ENCODE data around the gene LITAF.

The LITAF gene

DNA sequence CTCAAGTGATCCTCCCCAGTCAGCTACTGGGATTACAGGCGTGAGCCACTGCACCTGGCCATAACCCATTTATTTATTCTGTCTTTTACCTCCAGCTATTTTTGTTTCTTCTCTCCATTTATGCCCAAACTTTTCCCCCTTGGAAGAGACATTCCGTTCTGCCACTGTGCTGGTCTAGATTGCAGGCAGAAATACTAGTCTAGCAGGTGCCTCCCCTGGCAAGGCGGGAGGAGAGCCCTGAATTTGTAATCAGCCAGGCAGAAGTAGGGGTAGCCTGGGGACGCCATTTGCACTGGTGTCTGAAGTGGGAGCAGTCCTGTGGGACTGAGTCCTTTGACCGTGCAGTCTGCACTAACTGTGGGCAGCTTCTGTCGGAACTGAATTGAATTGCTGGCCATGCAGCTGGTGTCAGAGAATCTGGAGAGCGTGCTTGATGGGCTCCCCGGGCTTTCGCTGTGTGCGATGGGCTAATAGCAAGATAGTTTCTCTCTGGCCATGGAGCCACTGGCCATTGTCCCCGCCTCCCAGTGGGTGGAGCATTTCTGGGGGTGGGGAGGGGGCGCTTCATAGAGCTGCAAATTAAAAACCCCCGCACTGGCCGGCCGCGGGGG lies 31.5 kb upstream of the LITAF start:
- H3K4me1 ChIP-seq (ENCODE audit: insufficient read depth, low read length, poor library complexity, severe bottlenecking) = peaks cover 18% of the 10 kb centered on the region
- H4K20me1 ChIP-seq (ENCODE audit: insufficient read depth, low read length, poor library complexity, severe bottlenecking) = no peaks in the 10 kb centered on the region
- no peaks in the 10 kb centered on the region; the same call in 1 of the 2 replicates for H3F3A ChIP-seq (ENCODE audit: low read depth)
- no peaks in the 10 kb centered on the region for H3K9me3 ChIP-seq (ENCODE audit: insufficient read depth, low read depth, low read length)
- H3K79me2 ChIP-seq (ENCODE audit: insufficient read depth, low read length) = no peaks in the 10 kb centered on the region
- no peak overlapping the region for H3K9ac ChIP-seq (ENCODE audit: low read depth, low read length, poor library complexity, severe bottlenecking)
- H3K27me3 ChIP-seq (ENCODE audit: insufficient read depth, low read length, poor library complexity, severe bottlenecking) = no peaks in the 10 kb centered on the region
- no peaks in the 10 kb centered on the region for H3K9me2 ChIP-seq (replicated peaks; ENCODE audit: low read depth, low read length)
- H3K4me3 ChIP-seq (ENCODE audit: low read length, poor library complexity, severe bottlenecking) = no peak overlapping the region
- no peaks in the 10 kb centered on the region for H3K36me3 ChIP-seq (ENCODE audit: insufficient read depth, low read length)
- TF ChIP-seq EZH2phosphoT487 (IDR thresholded peaks at IDR 0.05; ENCODE audit: borderline replicate concordance) = no peak
- TF ChIP-seq, protein P1, sequence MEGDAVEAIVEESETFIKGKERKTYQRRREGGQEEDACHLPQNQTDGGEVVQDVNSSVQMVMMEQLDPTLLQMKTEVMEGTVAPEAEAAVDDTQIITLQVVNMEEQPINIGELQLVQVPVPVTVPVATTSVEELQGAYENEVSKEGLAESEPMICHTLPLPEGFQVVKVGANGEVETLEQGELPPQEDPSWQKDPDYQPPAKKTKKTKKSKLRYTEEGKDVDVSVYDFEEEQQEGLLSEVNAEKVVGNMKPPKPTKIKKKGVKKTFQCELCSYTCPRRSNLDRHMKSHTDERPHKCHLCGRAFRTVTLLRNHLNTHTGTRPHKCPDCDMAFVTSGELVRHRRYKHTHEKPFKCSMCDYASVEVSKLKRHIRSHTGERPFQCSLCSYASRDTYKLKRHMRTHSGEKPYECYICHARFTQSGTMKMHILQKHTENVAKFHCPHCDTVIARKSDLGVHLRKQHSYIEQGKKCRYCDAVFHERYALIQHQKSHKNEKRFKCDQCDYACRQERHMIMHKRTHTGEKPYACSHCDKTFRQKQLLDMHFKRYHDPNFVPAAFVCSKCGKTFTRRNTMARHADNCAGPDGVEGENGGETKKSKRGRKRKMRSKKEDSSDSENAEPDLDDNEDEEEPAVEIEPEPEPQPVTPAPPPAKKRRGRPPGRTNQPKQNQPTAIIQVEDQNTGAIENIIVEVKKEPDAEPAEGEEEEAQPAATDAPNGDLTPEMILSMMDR (conservative IDR thresholded peaks at IDR 0.05; ENCODE audit: low read length) = no peak
- H2AFZ ChIP-seq (ENCODE audit: low read length) = no peak overlapping the region
- no peak overlapping the region for H3K4me2 ChIP-seq (ENCODE audit: low read depth, low read length, poor library complexity, severe bottlenecking)

DNA sequence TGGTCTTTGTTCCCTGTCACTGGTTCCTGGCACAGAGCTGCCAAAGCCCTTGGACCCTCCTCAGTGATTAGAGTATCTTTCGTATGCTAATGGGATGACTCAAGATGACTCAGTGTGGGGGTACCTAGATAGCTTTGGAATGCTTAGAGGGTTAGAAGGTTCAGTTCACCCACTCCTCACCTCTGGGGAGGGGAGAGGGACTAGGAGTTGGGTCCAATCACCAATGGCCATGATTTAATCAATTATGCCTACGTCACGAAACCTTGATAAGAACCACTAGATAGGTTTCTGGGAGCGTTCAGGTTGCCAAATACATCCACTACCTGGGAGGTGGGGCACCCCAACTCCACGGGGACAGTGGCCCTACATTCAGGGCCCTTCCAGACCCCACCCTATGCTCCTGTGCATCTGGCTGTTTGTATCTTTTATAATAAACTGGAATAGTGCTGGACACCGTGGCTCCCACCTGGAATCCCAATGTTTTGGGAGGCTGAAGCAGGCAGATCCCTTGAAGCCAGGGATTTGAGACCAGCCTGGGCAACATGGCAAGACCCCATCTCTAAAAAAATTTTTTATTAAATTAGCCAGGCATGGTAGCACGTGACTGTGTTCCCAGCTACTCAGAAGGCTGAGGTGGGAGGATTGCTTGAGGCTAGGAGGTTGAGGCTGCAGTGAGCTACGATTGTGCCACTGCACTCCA lies 29.2 kb upstream of the LITAF start:
- Histone ChIP-seq H3K79me2 (ENCODE audit: insufficient read depth, low read length) (no peaks in the 10 kb centered on the region), H2AFZ (ENCODE audit: low read length) (no peak overlapping the region), H3K27me3 (ENCODE audit: insufficient read depth, low read length, poor library complexity, severe bottlenecking) (no peaks in the 10 kb centered on the region), H3K9me3 (ENCODE audit: insufficient read depth, low read depth, low read length) (no peaks in the 10 kb centered on the region), H3F3A (ENCODE audit: low read depth) (no peaks in the 10 kb centered on the region; the same call in 1 of the 2 replicates), H3K9ac (ENCODE audit: low read depth, low read length, poor library complexity, severe bottlenecking) (no peak overlapping the region), H3K4me3 (ENCODE audit: low read length, poor library complexity, severe bottlenecking) (no peak overlapping the region), H3K36me3 (ENCODE audit: insufficient read depth, low read length) (no peaks in the 10 kb centered on the region), H3K4me1 (ENCODE audit: insufficient read depth, low read length, poor library complexity, severe bottlenecking) (peaks cover 9% of the 10 kb centered on the region), H3K9me2 (replicated peaks; ENCODE audit: low read depth, low read length) (no peaks in the 10 kb centered on the region), H4K20me1 (ENCODE audit: insufficient read depth, low read length, poor library complexity, severe bottlenecking) (no peaks in the 10 kb centered on the region), H3K4me2 (ENCODE audit: low read depth, low read length, poor library complexity, severe bottlenecking) (no peak overlapping the region)
- TF ChIP-seq, protein P1 (conservative IDR thresholded peaks at IDR 0.05; ENCODE audit: low read length) = no peak
- TF ChIP-seq EZH2phosphoT487 (IDR thresholded peaks at IDR 0.05; ENCODE audit: borderline replicate concordance) = no peak

DNA sequence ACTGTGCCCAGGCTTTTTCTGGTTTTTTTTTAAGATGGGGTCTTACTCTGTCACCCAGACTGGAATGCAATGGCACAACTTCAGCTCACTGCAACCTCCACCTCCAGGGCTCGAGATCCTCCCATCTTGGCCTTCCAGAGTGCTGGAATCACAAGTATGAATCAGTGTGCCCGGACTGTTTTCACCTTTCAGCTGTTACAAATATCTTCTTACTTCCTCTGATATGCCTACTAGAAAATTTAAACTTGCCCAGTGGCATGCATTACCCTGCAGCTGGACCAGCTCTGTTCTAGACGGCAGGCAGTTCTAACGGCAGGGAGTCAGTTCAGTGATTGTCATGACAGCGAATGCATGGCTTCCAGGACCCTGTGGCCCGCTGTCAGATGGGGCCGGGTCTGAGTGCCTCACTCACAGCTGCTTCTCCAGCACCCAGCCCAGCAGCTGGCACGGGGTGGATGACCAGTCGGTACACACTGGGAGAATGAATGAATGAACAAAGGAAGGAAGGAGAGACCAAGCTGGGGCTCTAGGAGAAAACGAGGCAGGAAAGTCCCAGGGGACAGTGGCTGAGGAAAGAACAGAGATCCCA lies 28.0 kb upstream of the LITAF start:
- H3F3A ChIP-seq (ENCODE audit: low read depth) = no peaks in the 10 kb centered on the region; the same call in 1 of the 2 replicates
- no peaks in the 10 kb centered on the region for H3K9me3 ChIP-seq (ENCODE audit: insufficient read depth, low read depth, low read length)
- no peaks in the 10 kb centered on the region for H3K9me2 ChIP-seq (replicated peaks; ENCODE audit: low read depth, low read length)
- no peak overlapping the region for H2AFZ ChIP-seq (ENCODE audit: low read length)
- peaks cover 9% of the 10 kb centered on the region for H3K4me1 ChIP-seq (ENCODE audit: insufficient read depth, low read length, poor library complexity, severe bottlenecking)
- no peaks in the 10 kb centered on the region for H4K20me1 ChIP-seq (ENCODE audit: insufficient read depth, low read length, poor library complexity, severe bottlenecking)
- H3K9ac ChIP-seq (ENCODE audit: low read depth, low read length, poor library complexity, severe bottlenecking) = no peak overlapping the region
- TF ChIP-seq, protein P1 (conservative IDR thresholded peaks at IDR 0.05; ENCODE audit: low read length) = no peak
- TF ChIP-seq EZH2phosphoT487 (IDR thresholded peaks at IDR 0.05; ENCODE audit: borderline replicate concordance) = no peak
- H3K27me3 ChIP-seq (ENCODE audit: insufficient read depth, low read length, poor library complexity, severe bottlenecking) = no peaks in the 10 kb centered on the region
- H3K79me2 ChIP-seq (ENCODE audit: insufficient read depth, low read length) = no peaks in the 10 kb centered on the region
- no peak overlapping the region for H3K4me2 ChIP-seq (ENCODE audit: low read depth, low read length, poor library complexity, severe bottlenecking)
- H3K36me3 ChIP-seq (ENCODE audit: insufficient read depth, low read length) = no peaks in the 10 kb centered on the region
- no peak overlapping the region for H3K4me3 ChIP-seq (ENCODE audit: low read length, poor library complexity, severe bottlenecking)

Data from Loucy (cell line).